Activated CD8-positive, alpha-beta memory T cell treated with anti-CD3 and anti-CD28 coated beads, Interleukin-2, amount 50 U/mL, for 48 hours (primary cell): ENCODE data around the gene PTTG2.
"Not testable (repeated sequence)": the region's sequence is repeated elsewhere in the genome, so short reads cannot be mapped to it uniquely, and the experiment has no call there.

Experiments used
- DNase-seq: peaks from one replicate; pipeline ENCODE4 v3.0.0-alpha.2; 2020

Gene PTTG2

GRCh38 chr4:37960098-37960497 is at the start of gene PTTG2:
TSS of gene PTTG2 (plus strand) at chr4:37960398. CDS start at chr4:37960435, 37 bp downstream.
- no peak for DNase-seq

- no peak for DNase-seq
These were observed 45.7 kb upstream of the PTTG2 start for GRCh38 chr4:37914539-37914938.

- no peak for DNase-seq
These were observed 42.8 kb upstream of the PTTG2 start for GRCh38 chr4:37917388-37917787.

- DNase-seq: no peak
These were observed 41.5 kb upstream of the PTTG2 start for GRCh38 chr4:37918653-37919052.

- no peak for DNase-seq
These were observed 37.9 kb upstream of the PTTG2 start for GRCh38 chr4:37922328-37922727.

- not testable (repeated sequence) for DNase-seq
These were observed 37.1 kb upstream of the PTTG2 start for GRCh38 chr4:37923089-37923488.

- no peak for DNase-seq
These were observed 35.3 kb upstream of the PTTG2 start for GRCh38 chr4:37924946-37925345.

GRCh38 chr4:37927434-37927833 is 32.8 kb upstream of the PTTG2 start:
- no peak for DNase-seq

GRCh38 chr4:37928426-37929416 is 31.5 kb upstream of the PTTG2 start:
- no peak for DNase-seq

- DNase-seq: no peak
These were observed 26.1 kb upstream of the PTTG2 start for GRCh38 chr4:37934096-37934495.

- no peak for DNase-seq
These were observed 25.6 kb upstream of the PTTG2 start for GRCh38 chr4:37934609-37935008.

- DNase-seq: no peak
These were observed 25.2 kb upstream of the PTTG2 start for GRCh38 chr4:37935026-37935425.

GRCh38 chr4:37936889-37937498 is 23.2 kb upstream of the PTTG2 start:
- no peak for DNase-seq

GRCh38 chr4:37938208-37938607 is 22.0 kb upstream of the PTTG2 start:
- no peak for DNase-seq

- DNase-seq: no peak
These were observed 13.6 kb upstream of the PTTG2 start for GRCh38 chr4:37946503-37947179.

- DNase-seq: no peak
These were observed 11.7 kb upstream of the PTTG2 start for GRCh38 chr4:37948542-37948941.

GRCh38 chr4:37949636-37950426 is 10.4 kb upstream of the PTTG2 start:
- DNase-seq: no peak

- no peak for DNase-seq
These were observed 8.5 kb upstream of the PTTG2 start for GRCh38 chr4:37951461-37952352.

GRCh38 chr4:37953156-37953555 is 7.0 kb upstream of the PTTG2 start:
- DNase-seq: no peak

GRCh38 chr4:37953620-37954293 is 6.4 kb upstream of the PTTG2 start:
- no peak for DNase-seq

- no peak for DNase-seq
These were observed 3.3 kb upstream of the PTTG2 start for GRCh38 chr4:37956941-37957340.
